CD4-positive, CD25-positive, alpha-beta regulatory T cell (primary cell): ENCODE results near the gene ALDH1A1. TPM values are rescaled to one million over a fixed set of nuclear protein-coding genes. Genes with fewer than 3 reads are reported as not detected.
A peak's percentile ranks its signal among the peaks of the same experiment; 100 is the strongest.
"Not testable (repeated sequence)": the region's sequence is repeated elsewhere in the genome, so short reads cannot be mapped to it uniquely, and the experiment has no call there.

Experiments used
- ATAC-seq, 2 donors: fragments of 150-1000 bp; cut with Tn5 transposase; one replicate each; pipeline ENCODE4 v1.10.0; 2021; ENCODE audit warnings: low read depth in 2 of 2, moderate number of reproducible peaks in 2 of 2, moderate library complexity in 1 of 2
- DNase-seq, 3 donors: peaks; one replicate each; pipeline versions ENCODE4 v3.0.0 to v3.0.0-alpha.2; 2012 to 2022; ENCODE audit warnings: mixed read lengths in 1 of 3
- H3K27ac ChIP-seq: one replicate; pipeline ENCODE4 v1.7.0; 2013; ENCODE audit warnings: mild to moderate bottlenecking, low read length; ENCODE audit not compliant: insufficient read depth, poor library complexity, severe bottlenecking
- H3K27me3 ChIP-seq: one replicate; pipeline ENCODE4 v1.7.0; 2013; ENCODE audit warnings: low read length; ENCODE audit not compliant: control insufficient read depth, insufficient read depth
- H3K36me3 ChIP-seq: one replicate; pipeline ENCODE4 v1.7.0; 2013; ENCODE audit warnings: mild to moderate bottlenecking, low read length, moderate library complexity; ENCODE audit not compliant: control insufficient read depth, insufficient read depth
- H3K4me1 ChIP-seq: 2 replicates; pipeline ENCODE4 v1.7.0; 2013; ENCODE audit warnings: mild to moderate bottlenecking, low read length; ENCODE audit not compliant: insufficient read depth, control insufficient read depth, poor library complexity, severe bottlenecking
- H3K4me3 ChIP-seq: one replicate; pipeline ENCODE4 v1.7.0; 2013; ENCODE audit warnings: low read depth, mild to moderate bottlenecking, low read length, moderate library complexity
- H3K9me3 ChIP-seq, 2 experiments: 1 replicate in 1 of 2; 2 replicates in 1 of 2; pipeline ENCODE4 v1.7.0; 2013; ENCODE audit warnings: low read length in 2 of 2, mild to moderate bottlenecking in 1 of 2, moderate library complexity in 1 of 2; ENCODE audit not compliant: control insufficient read depth in 2 of 2
- H3K27ac Mint-ChIP-seq, 3 donors: one replicate each; pipeline ENCODE4 v1.8.0; 2020 to 2022; ENCODE audit warnings: mild to moderate bottlenecking in 3 of 3, mixed read lengths in 3 of 3, moderate library complexity in 2 of 3
- H3K27me3 Mint-ChIP-seq: one replicate; pipeline ENCODE4 v1.8.0; 2022; ENCODE audit warnings: mild to moderate bottlenecking, mixed read lengths
- H3K36me3 Mint-ChIP-seq: one replicate; pipeline ENCODE4 v1.8.0; 2020; ENCODE audit warnings: mixed read lengths
- H3K4me1 Mint-ChIP-seq, 4 donors: one replicate each; pipeline ENCODE4 v1.8.0; 2020 to 2022; ENCODE audit warnings: mixed read lengths in 4 of 4, mild to moderate bottlenecking in 1 of 4
- H3K4me3 Mint-ChIP-seq, 4 donors: one replicate each; pipeline ENCODE4 v1.8.0; 2020 to 2022; ENCODE audit warnings: mild to moderate bottlenecking in 4 of 4, mixed read lengths in 4 of 4, moderate library complexity in 3 of 4
- H3K9me3 Mint-ChIP-seq, 7 donors: one replicate each; pipeline ENCODE4 v1.8.0; 2020 to 2022; ENCODE audit warnings: mixed read lengths in 7 of 7, mild to moderate bottlenecking in 3 of 7, moderate library complexity in 2 of 7
- polyA plus RNA-seq, 4 donors: library from polyadenylated mRNA; unstranded; fragments of 300-500 nt; fragmentation: Illumina TruSeq; gene quantifications; one replicate each; pipeline ENCODE4 v1.2.3, GENCODE V29; 2021
- total RNA-seq: library from RNA; stranded (reverse); gene quantifications from one replicate; pipeline ENCODE4 v1.2.3, GENCODE V29; 2022

Gene ALDH1A1
- total and polyA plus RNA-seq, 5 donors from 2014 or later, result 0.10 to 1.0 TPM; not detected in 3

- no peak for ATAC-seq
- DNase-seq, result no peak
- Histone ChIP-seq H3K4me1 (no peaks in the 10 kb centered on the region), H3K9me3 (no peaks in the 10 kb centered on the region), H3K27me3 (no peaks in the 10 kb centered on the region), H3K27ac (no peak overlapping the region), H3K4me3 (no peak overlapping the region), H3K36me3 (no peaks in the 10 kb centered on the region)
- no peak overlapping the region for H3K4me3 Mint-ChIP-seq
- H3K36me3 Mint-ChIP-seq, result no peaks in the 10 kb centered on the region
- H3K27me3 Mint-ChIP-seq, result peaks cover 2% of the 10 kb centered on the region
- H3K27ac Mint-ChIP-seq, result no peak overlapping the region
- H3K9me3 Mint-ChIP-seq, result peaks cover 0 to 1% (median 0%) of the 10 kb centered on the region in 7 donors
- H3K4me1 Mint-ChIP-seq, result no peaks in the 10 kb centered on the region
Measured at GRCh38 chr9:72947984-72948465, 4.8 kb downstream of the ALDH1A1 start.

GRCh38 chr9:72946821-72947220, 6.0 kb downstream of the ALDH1A1 start:
- Mint-ChIP-seq H3K4me3 (no peak overlapping the region), H3K27ac (no peak overlapping the region), H3K9me3 (peaks cover 0 to 1% (median 0%) of the 10 kb centered on the region in 7 donors), H3K4me1 (no peaks in the 10 kb centered on the region), H3K36me3 (no peaks in the 10 kb centered on the region), H3K27me3 (no peaks in the 10 kb centered on the region)
- ATAC-seq, result no peak
- Histone ChIP-seq H3K36me3 (no peaks in the 10 kb centered on the region), H3K9me3 (no peaks in the 10 kb centered on the region), H3K4me3 (no peak overlapping the region), H3K4me1 (no peaks in the 10 kb centered on the region), H3K27me3 (no peaks in the 10 kb centered on the region), H3K27ac (no peak overlapping the region)
- DNase-seq, result no peak

- DNase-seq (no peak), ATAC-seq (no peak)
- no peaks in the 10 kb centered on the region for H3K27me3 ChIP-seq
- no peaks in the 10 kb centered on the region for H3K4me1 Mint-ChIP-seq
- no peak overlapping the region for H3K27ac ChIP-seq
- H3K9me3 Mint-ChIP-seq, result peaks cover 0 to 1% (median 0%) of the 10 kb centered on the region in 7 donors
- no peak overlapping the region for H3K4me3 Mint-ChIP-seq
- H3K4me1 ChIP-seq, result no peaks in the 10 kb centered on the region
- H3K27ac Mint-ChIP-seq, result no peak overlapping the region
- no peak overlapping the region for H3K4me3 ChIP-seq
- H3K27me3 Mint-ChIP-seq, result no peaks in the 10 kb centered on the region
- H3K36me3 ChIP-seq, result no peaks in the 10 kb centered on the region
- H3K9me3 ChIP-seq, result no peaks in the 10 kb centered on the region
- no peaks in the 10 kb centered on the region for H3K36me3 Mint-ChIP-seq
Measured at GRCh38 chr9:72946318-72946717, 6.5 kb downstream of the ALDH1A1 start.

DNA sequence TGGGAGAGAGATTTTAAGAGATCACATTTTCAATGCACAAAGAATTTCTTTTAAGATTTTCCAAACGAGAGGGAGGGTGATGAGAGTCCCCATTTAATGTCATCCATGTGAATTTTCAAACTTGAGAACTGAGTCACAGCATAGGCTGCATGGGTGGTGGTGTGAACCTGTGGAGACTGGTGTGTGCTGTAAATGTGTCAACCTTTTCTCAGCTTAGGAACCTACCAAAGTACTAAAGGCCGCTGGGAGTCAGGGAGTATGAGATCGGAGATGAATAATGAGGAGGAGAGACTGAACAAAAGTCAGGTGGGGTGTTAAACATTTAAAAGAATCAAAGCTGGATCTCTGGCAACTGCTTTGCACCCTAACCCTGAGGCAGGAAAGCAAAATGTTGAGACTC, 7.5 kb downstream of the ALDH1A1 start:
- H3K4me3 Mint-ChIP-seq, result no peak overlapping the region
- no peak for ATAC-seq
- H3K27me3 Mint-ChIP-seq, result no peaks in the 10 kb centered on the region

GRCh38 chr9:72943844-72944462, 8.9 kb downstream of the ALDH1A1 start:
- no peak overlapping the region for H3K27ac ChIP-seq
- H3K27me3 Mint-ChIP-seq, result no peaks in the 10 kb centered on the region
- peak overlapping the region in 1 of 4 donors; percentile 21 for H3K4me3 Mint-ChIP-seq
- DNase-seq (no peak), ATAC-seq (no peak)
- H3K36me3 ChIP-seq, result no peaks in the 10 kb centered on the region
- H3K4me3 ChIP-seq, result no peak overlapping the region
- no peaks in the 10 kb centered on the region for H3K36me3 Mint-ChIP-seq
- H3K4me1 ChIP-seq, result no peaks in the 10 kb centered on the region
- no peaks in the 10 kb centered on the region for H3K9me3 ChIP-seq
- H3K27me3 ChIP-seq, result no peaks in the 10 kb centered on the region
- no peak overlapping the region for H3K27ac Mint-ChIP-seq
- peaks cover 0 to 1% (median 0%) of the 10 kb centered on the region in 7 donors for H3K9me3 Mint-ChIP-seq
- no peaks in the 10 kb centered on the region for H3K4me1 Mint-ChIP-seq

More for the DNA sequence above, 7.5 kb downstream of the ALDH1A1 start:
- Mint-ChIP-seq H3K4me1 (no peaks in the 10 kb centered on the region), H3K27ac (no peak overlapping the region), H3K9me3 (peaks cover 0 to 1% (median 0%) of the 10 kb centered on the region in 7 donors), H3K36me3 (no peaks in the 10 kb centered on the region)
- no peak overlapping the region for H3K4me3 ChIP-seq
- no peaks in the 10 kb centered on the region for H3K27me3 ChIP-seq
- H3K27ac ChIP-seq, result no peak overlapping the region
- H3K4me1 ChIP-seq, result no peaks in the 10 kb centered on the region
- H3K36me3 ChIP-seq, result no peaks in the 10 kb centered on the region
- no peaks in the 10 kb centered on the region for H3K9me3 ChIP-seq
- no peak for DNase-seq

DNA sequence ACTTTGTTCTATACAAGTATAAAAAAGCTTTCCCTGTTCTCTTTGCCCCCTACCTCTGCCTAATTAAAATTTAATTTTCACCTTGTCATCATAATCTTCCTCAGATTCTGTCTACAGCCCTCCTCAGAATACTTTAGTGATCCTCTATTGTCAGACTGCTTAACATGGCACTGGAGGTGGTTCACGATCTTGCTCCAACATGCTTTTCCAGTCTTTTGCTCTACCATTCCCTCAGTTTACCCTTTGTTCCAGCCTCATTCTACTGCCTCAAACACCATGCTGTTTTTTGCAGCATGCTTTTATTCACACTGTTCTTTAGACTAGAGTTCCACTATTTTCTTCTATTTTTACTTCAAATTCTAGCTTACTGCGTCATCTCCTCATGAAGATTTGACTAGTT, 10.4 kb downstream of the ALDH1A1 start:
- H3K4me1 ChIP-seq, result no peaks in the 10 kb centered on the region
- H3K4me3 ChIP-seq, result no peak overlapping the region
- H3K27ac ChIP-seq, result no peak overlapping the region
- no peak overlapping the region for H3K4me3 Mint-ChIP-seq
- no peaks in the 10 kb centered on the region for H3K27me3 ChIP-seq
- no peak for ATAC-seq
- peaks cover 0 to 1% (median 0%) of the 10 kb centered on the region in 7 donors for H3K9me3 Mint-ChIP-seq
- no peaks in the 10 kb centered on the region for H3K36me3 Mint-ChIP-seq
- H3K4me1 Mint-ChIP-seq, result no peaks in the 10 kb centered on the region
- no peak overlapping the region for H3K27ac Mint-ChIP-seq
- no peak for DNase-seq
- H3K27me3 Mint-ChIP-seq, result no peaks in the 10 kb centered on the region
- H3K36me3 ChIP-seq, result no peaks in the 10 kb centered on the region
- no peaks in the 10 kb centered on the region for H3K9me3 ChIP-seq

DNA sequence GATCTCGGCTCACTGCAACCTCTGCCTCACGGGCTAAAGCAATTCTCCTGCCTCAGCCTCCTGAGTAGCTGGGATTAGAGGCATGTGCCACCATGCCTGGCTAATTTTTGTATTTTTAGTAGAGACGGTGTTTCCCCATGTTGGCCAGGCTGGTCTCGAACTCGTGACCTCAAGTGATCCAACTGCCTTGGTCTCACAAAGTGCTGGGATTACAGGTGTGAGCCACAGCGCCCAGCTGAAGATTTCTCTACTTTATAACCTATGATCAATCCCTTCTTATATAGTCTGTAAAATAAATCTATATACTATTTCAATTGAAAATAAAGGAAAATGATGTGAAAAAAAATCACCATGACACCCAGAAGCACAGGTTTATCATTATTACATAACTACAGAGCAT, 13.3 kb downstream of the ALDH1A1 start:
- H3K36me3 Mint-ChIP-seq, H3K27ac ChIP-seq, DNase-seq, H3K9me3 ChIP-seq, H3K27me3 ChIP-seq, H3K4me1 Mint-ChIP-seq, H3K4me3 Mint-ChIP-seq, H3K36me3 ChIP-seq, H3K27me3 Mint-ChIP-seq, H3K4me1 ChIP-seq, ATAC-seq, H3K27ac Mint-ChIP-seq, H3K9me3 Mint-ChIP-seq, H3K4me3 ChIP-seq: not testable (repeated sequence)

GRCh38 chr9:72937545-72937944, 15.3 kb downstream of the ALDH1A1 start:
- no peak overlapping the region for H3K4me3 Mint-ChIP-seq
- H3K9me3 ChIP-seq, result no peaks in the 10 kb centered on the region
- no peak for ATAC-seq
- no peaks in the 10 kb centered on the region for H3K36me3 Mint-ChIP-seq
- no peak for DNase-seq
- no peak overlapping the region for H3K4me3 ChIP-seq
- H3K27me3 Mint-ChIP-seq, result no peaks in the 10 kb centered on the region
- H3K36me3 ChIP-seq, result no peaks in the 10 kb centered on the region
- no peaks in the 10 kb centered on the region for H3K4me1 ChIP-seq
- no peak overlapping the region for H3K27ac Mint-ChIP-seq
- H3K9me3 Mint-ChIP-seq, result peaks cover 0 to 1% (median 0%) of the 10 kb centered on the region in 7 donors
- H3K4me1 Mint-ChIP-seq, result no peaks in the 10 kb centered on the region
- H3K27ac ChIP-seq, result no peak overlapping the region
- no peaks in the 10 kb centered on the region for H3K27me3 ChIP-seq
